Loucy (cell line): ENCODE measurements around the gene POLR3E.

Experiments
- CTCF ChIP-seq: fragments of 200-600 bp; sonication (generic); conservative IDR thresholded peaks from 2 replicates; pipeline ENCODE4 v1.5.1; 2014; ENCODE audit warnings: mild to moderate bottlenecking, antibody characterized with exemption, low read length
- EZH2phosphoT487 ChIP-seq: fragments of 200-600 bp; IDR thresholded peaks from 2 replicates; pipeline ENCODE4 v1.6.1; 2018; ENCODE audit warnings: antibody characterized with exemption, mild to moderate bottlenecking, moderate library complexity, borderline replicate concordance

DNA sequence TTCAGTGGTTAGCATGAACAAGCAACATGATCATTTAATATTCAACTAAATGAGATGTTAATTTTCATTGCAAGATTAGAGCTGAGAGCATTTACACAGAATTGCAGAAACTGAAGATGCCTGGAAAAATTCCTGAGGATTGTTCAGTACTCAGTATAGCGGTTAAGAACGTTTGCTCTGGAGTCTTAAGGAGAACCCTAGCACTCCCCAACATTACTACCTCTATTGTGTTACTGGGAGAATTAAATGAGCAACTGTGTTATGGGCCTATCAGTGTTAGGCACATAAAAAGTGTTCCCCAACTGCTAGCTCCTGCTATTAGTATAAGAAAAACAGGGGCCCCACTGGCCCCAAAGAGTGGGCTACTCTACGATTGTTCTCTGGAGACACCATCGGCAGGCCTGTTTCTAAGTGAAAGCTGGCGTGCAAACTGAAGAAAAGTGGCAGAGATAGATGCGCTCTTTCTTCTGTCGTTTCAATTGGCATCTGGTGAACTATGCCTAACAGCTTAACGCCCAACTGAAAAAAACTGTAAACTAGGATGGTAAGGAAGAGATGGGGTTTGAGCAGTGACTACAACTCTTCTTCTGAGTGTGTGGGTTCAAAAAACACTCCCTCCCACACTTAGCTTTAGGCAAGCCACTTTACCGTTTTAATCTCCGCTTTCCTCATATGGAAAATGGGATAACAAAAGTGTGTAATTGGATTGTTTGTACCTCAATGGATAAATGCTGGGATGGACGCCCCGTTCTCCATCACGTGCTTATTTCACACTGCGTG, 75.9 kb downstream of the POLR3E start:
- no peak for TF ChIP-seq CTCF
- TF ChIP-seq EZH2phosphoT487: no peak
